ENCODE results near the gene DAP. TPM values are rescaled to one million over a fixed set of nuclear protein-coding genes. Genes with fewer than 3 reads are reported as not detected.

The DAP gene
- total and polyA plus RNA-seq, 10 of the 15 experiments (the other 5 are each of a cell fraction or from before 2014, with no cell fraction given), result 12.9 to 130 (median 49.9) TPM

GRCh38 chr5:10761933-10762775 is 1.1 kb upstream of the DAP start:
- H3K9ac ChIP-seq (ENCODE audit: control insufficient read depth, insufficient read depth, low read length), result peak overlapping the region; percentile 71
- peaks cover 37% of the 10 kb centered on the region for H3K79me2 ChIP-seq (ENCODE audit: control insufficient read depth, insufficient read depth, low read length)
- no peaks in the 10 kb centered on the region for H4K20me1 ChIP-seq (ENCODE audit: control insufficient read depth, insufficient read depth)
- H3K4me1 ChIP-seq (ENCODE audit: control insufficient read depth, insufficient read depth, low read length), result peaks cover 11% of the 10 kb centered on the region
- RAD21 ChIA-PET (ENCODE audit: unreplicated experiment), result no interaction called here
- SMC1A ChIA-PET (ENCODE audit: uncharacterized antibody, unreplicated experiment), result no interaction called here
- peak overlapping the region; percentile 82 for H3K27ac ChIP-seq (ENCODE audit: control insufficient read depth, insufficient read depth)
- H3K36me3 ChIP-seq (ENCODE audit: control insufficient read depth in 2 of 2, insufficient read depth in 2 of 2, low read length in 1 of 2), result no peaks in the 10 kb centered on the region
- in situ Hi-C loops (cut with MboI), result no loop called here
- CTCF ChIA-PET, result interaction anchor here (0.9 kb wide), 1 partner anchor 59 kb away, joined by 3 read pairs; no protein-coding TSS in a partner anchor
- POLR2A ChIA-PET, result no interaction called here
- H3K4me3 ChIP-seq, result peak overlapping the region; percentile 81; the same call in 1 of the 2 replicates
- DNase-seq (ENCODE audit: low read depth, low spot score), result no peak
- no peak for ATAC-seq
- H2AFZ ChIP-seq (ENCODE audit: control insufficient read depth, low read depth, low read length), result peak overlapping the region; percentile 68
- FAIRE-seq, result peak; percentile 88
- H3K27me3 ChIP-seq (replicated peaks in 1 of 2; ENCODE audit: control insufficient read depth in 2 of 2, insufficient read depth in 2 of 2, low read length in 1 of 2), result no peaks in the 10 kb centered on the region
- BruUV-seq (replicated peaks), result no TSS peak
- intact Hi-C loops (cut with micrococcal nuclease; ENCODE audit: unreplicated experiment), result loop anchor here (2.0 to 10.0 kb wide), 6 partner anchors 29 to 510 kb away; partner anchors contain the start of genes CCT5 and MARCHF6
- H3K9me3 ChIP-seq (replicated peaks; ENCODE audit: control insufficient read depth, insufficient read depth, low read length), result no peaks in the 10 kb centered on the region
- 68% methylated on average over 17 of the region's 17 CpGs for WGBS (ENCODE audit: insufficient coverage, insufficient replicate concordance, low lambda C conversion rate, missing lambda C conversion rate)
- H3K4me2 ChIP-seq (ENCODE audit: control insufficient read depth, insufficient read depth), result peak overlapping the region; percentile 93
- no peak for TF ChIP-seq CHD4 (IDR thresholded peaks at IDR 0.05)
- no peak for TF ChIP-seq YBX1 (IDR thresholded peaks at IDR 0.05)
- TF ChIP-seq JUND (IDR thresholded peaks at IDR 0.05; ENCODE audit: low read depth, low read length), result no peak
- TF ChIP-seq NR2C1 (IDR thresholded peaks at IDR 0.05), result no peak
- TF ChIP-seq ZNF592 (IDR thresholded peaks at IDR 0.05), result no peak
- no peak for TF ChIP-seq ZNF274 (IDR thresholded peaks at IDR 0.05; ENCODE audit: insufficient read depth, insufficient read length)
- TF ChIP-seq SMAD1 (IDR thresholded peaks at IDR 0.05; ENCODE audit: low read depth, partially characterized antibody), result no peak
- no peak for TF ChIP-seq POLR2A (IDR thresholded peaks at IDR 0.05; ENCODE audit: low read depth, low read length)
- no peak for TF ChIP-seq HCFC1 (IDR thresholded peaks at IDR 0.05; ENCODE audit: low read length)
- TF ChIP-seq NRF1 (conservative IDR thresholded peaks at IDR 0.05; ENCODE audit: low read depth, low read length), result no peak
- TF ChIP-seq KLF5 (IDR thresholded peaks at IDR 0.05; ENCODE audit: partially characterized antibody), result no peak
- no peak for TF ChIP-seq PRDM15 (CRISPR knock-in tag; IDR thresholded peaks at IDR 0.05)
- TF ChIP-seq KDM1A (IDR thresholded peaks at IDR 0.05; ENCODE audit: borderline replicate concordance), result no peak
- TF ChIP-seq CREM (IDR thresholded peaks at IDR 0.05; ENCODE audit: low read depth), result no peak
- no peak for TF ChIP-seq CBFB (IDR thresholded peaks at IDR 0.05; ENCODE audit: low read depth)

All from GM12878 (cell line).